ENCODE measurements around the gene BUB3.

- TF ChIP-seq YY1 (IDR thresholded peaks at IDR 0.05; ENCODE audit: insufficient read depth, insufficient read length) (no peak), ZNF274 (IDR thresholded peaks at IDR 0.05; ENCODE audit: low read depth, low read length) (no peak)
These were observed 44.7 kb upstream of the BUB3 start for GRCh38 chr10:123109466-123109865.
